ENCODE results near the gene IQCC. TPM values are rescaled to one million over a fixed set of nuclear protein-coding genes. Genes with fewer than 3 reads are reported as not detected.
A peak's percentile ranks its signal among the peaks of the same experiment; 100 is the strongest.

IQCC gene
- total RNA-seq, 1 experiment from 2014 or later = 4.9 TPM

DNA sequence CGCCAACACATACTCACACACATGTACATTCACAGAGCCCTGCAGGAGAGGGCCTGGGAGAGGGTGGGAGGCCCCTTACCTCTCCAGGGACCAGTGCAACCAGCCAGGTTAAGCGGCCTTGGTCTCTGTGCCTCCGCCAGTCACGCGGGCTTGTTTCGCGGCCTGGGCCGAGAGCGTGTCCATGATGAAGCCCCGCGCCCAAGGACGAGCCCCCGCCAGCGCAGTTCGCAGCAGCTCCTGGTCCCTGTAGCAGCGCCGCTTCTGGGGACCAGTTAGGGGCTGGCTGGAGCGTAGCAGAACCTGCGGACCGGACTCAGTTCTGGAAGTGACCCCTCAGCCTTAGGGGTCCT is 34.3 kb downstream of the IQCC start:
- H3K27me3 ChIP-seq (ENCODE audit: insufficient read depth, low read depth) = no peaks in the 10 kb centered on the region
- intact Hi-C loops (cut with micrococcal nuclease; ENCODE audit: unreplicated experiment) = no loop called here
- H3K79me2 ChIP-seq (ENCODE audit: low read depth) = no peaks in the 10 kb centered on the region
- no peaks in the 10 kb centered on the region for H4K20me1 ChIP-seq (ENCODE audit: insufficient read depth)
- no peaks in the 10 kb centered on the region for H3K9me3 ChIP-seq (ENCODE audit: insufficient read depth, low read depth)
- no peak overlapping the region for H3K27ac ChIP-seq
- no peaks in the 10 kb centered on the region for H3K36me3 ChIP-seq (ENCODE audit: low read depth)
- BruUV-seq (replicated peaks) = no TSS peak
- peaks cover 22% of the 10 kb centered on the region for H3K4me1 ChIP-seq (replicated peaks; ENCODE audit: insufficient read depth)
- peaks cover 47% of the 10 kb centered on the region for H3F3A ChIP-seq (ENCODE audit: insufficient read depth, low read depth)
- no peak for DNase-seq
- no peak overlapping the region for H2AFZ ChIP-seq
- ChIA-PET CTCF (no interaction called here), POLR2A (ENCODE audit: unreplicated experiment) (no interaction called here)
- no peak overlapping the region; the same call in 1 of the 2 replicates for H3K4me3 ChIP-seq
- H3K4me2 ChIP-seq = peak overlapping the region; percentile 86
- TF ChIP-seq, protein P1, sequence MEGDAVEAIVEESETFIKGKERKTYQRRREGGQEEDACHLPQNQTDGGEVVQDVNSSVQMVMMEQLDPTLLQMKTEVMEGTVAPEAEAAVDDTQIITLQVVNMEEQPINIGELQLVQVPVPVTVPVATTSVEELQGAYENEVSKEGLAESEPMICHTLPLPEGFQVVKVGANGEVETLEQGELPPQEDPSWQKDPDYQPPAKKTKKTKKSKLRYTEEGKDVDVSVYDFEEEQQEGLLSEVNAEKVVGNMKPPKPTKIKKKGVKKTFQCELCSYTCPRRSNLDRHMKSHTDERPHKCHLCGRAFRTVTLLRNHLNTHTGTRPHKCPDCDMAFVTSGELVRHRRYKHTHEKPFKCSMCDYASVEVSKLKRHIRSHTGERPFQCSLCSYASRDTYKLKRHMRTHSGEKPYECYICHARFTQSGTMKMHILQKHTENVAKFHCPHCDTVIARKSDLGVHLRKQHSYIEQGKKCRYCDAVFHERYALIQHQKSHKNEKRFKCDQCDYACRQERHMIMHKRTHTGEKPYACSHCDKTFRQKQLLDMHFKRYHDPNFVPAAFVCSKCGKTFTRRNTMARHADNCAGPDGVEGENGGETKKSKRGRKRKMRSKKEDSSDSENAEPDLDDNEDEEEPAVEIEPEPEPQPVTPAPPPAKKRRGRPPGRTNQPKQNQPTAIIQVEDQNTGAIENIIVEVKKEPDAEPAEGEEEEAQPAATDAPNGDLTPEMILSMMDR (conservative IDR thresholded peaks at IDR 0.05) = no peak
- no peak for TF ChIP-seq EZH2 (IDR thresholded peaks at IDR 0.05; ENCODE audit: low read depth)
- no peaks in the 10 kb centered on the region for H3K9me2 ChIP-seq (ENCODE audit: insufficient read depth)

GRCh38 chr1:32240140-32240951 is 34.9 kb downstream of the IQCC start:
- Histone ChIP-seq H3K27ac (no peak overlapping the region), H3K4me2 (peak overlapping the region; percentile 86), H3K9me2 (ENCODE audit: insufficient read depth) (no peaks in the 10 kb centered on the region), H4K20me1 (ENCODE audit: insufficient read depth) (no peaks in the 10 kb centered on the region), H3K27me3 (ENCODE audit: insufficient read depth, low read depth) (no peaks in the 10 kb centered on the region), H3K36me3 (ENCODE audit: low read depth) (no peaks in the 10 kb centered on the region), H3F3A (ENCODE audit: insufficient read depth, low read depth) (peaks cover 41% of the 10 kb centered on the region), H3K79me2 (ENCODE audit: low read depth) (no peaks in the 10 kb centered on the region), H3K4me3 (peak overlapping the region; percentile 63), H3K9me3 (ENCODE audit: insufficient read depth, low read depth) (no peaks in the 10 kb centered on the region), H2AFZ (peak overlapping the region; percentile 80), H3K4me1 (replicated peaks; ENCODE audit: insufficient read depth) (peaks cover 21% of the 10 kb centered on the region)
- DNase-seq = peak; percentile 55 to 75
- ChIA-PET POLR2A (ENCODE audit: unreplicated experiment) (interaction anchor here (0.5 kb wide), 1 partner anchor 91 kb away, joined by 3 read pairs; no protein-coding TSS in a partner anchor), CTCF (no interaction called here)
- BruUV-seq (replicated peaks) = no TSS peak
- no peak for TF ChIP-seq EZH2 (IDR thresholded peaks at IDR 0.05; ENCODE audit: low read depth)
- TF ChIP-seq, protein P1 (conservative IDR thresholded peaks at IDR 0.05) = no peak
- intact Hi-C loops (cut with micrococcal nuclease; ENCODE audit: unreplicated experiment) = no loop called here

GRCh38 chr1:32241001-32241763 is 35.7 kb downstream of the IQCC start:
- intact Hi-C loops (cut with micrococcal nuclease; ENCODE audit: unreplicated experiment) = no loop called here
- DNase-seq = peak; percentile 44 to 48
- Histone ChIP-seq H3K27me3 (ENCODE audit: insufficient read depth, low read depth) (no peaks in the 10 kb centered on the region), H3K4me2 (peak overlapping the region; percentile 86), H3K9me3 (ENCODE audit: insufficient read depth, low read depth) (no peaks in the 10 kb centered on the region), H3K9me2 (ENCODE audit: insufficient read depth) (no peaks in the 10 kb centered on the region), H3K36me3 (ENCODE audit: low read depth) (no peaks in the 10 kb centered on the region), H2AFZ (peak overlapping the region; percentile 80), H3K4me3 (peak overlapping the region; percentile 63), H3K4me1 (replicated peaks; ENCODE audit: insufficient read depth) (peaks cover 12% of the 10 kb centered on the region), H4K20me1 (ENCODE audit: insufficient read depth) (no peaks in the 10 kb centered on the region), H3F3A (ENCODE audit: insufficient read depth, low read depth) (peaks cover 32% of the 10 kb centered on the region), H3K79me2 (ENCODE audit: low read depth) (no peaks in the 10 kb centered on the region), H3K27ac (no peak overlapping the region)
- no peak for TF ChIP-seq EZH2 (IDR thresholded peaks at IDR 0.05; ENCODE audit: low read depth)
- TF ChIP-seq, protein P1 (conservative IDR thresholded peaks at IDR 0.05) = no peak
- BruUV-seq (replicated peaks) = no TSS peak
- CTCF ChIA-PET = interaction anchor here (0.6 to 0.8 kb wide), 3 partner anchors 9 to 598 kb away, joined by 3 to 9 read pairs (median 4); no protein-coding TSS in a partner anchor
- POLR2A ChIA-PET (ENCODE audit: unreplicated experiment) = interaction anchor here (0.5 kb wide), 2 partner anchors 90 to 532 kb away, joined by 3 to 4 read pairs; no protein-coding TSS in a partner anchor

All from PC-9 (cell line).